ENCODE results near the gene HEBP2.

Gene HEBP2

GRCh38 chr6:138455746-138456400, 51.9 kb downstream of the HEBP2 start:
- DNase-seq: no peak

GRCh38 chr6:138456401-138456790, 52.4 kb downstream of the HEBP2 start:
- DNase-seq: no peak

GRCh38 chr6:138461647-138462046, 57.6 kb downstream of the HEBP2 start:
- no peak for DNase-seq

- DNase-seq: no peak
Measured at GRCh38 chr6:138464085-138464484, 60.1 kb downstream of the HEBP2 start.

GRCh38 chr6:138465007-138465645, 61.1 kb downstream of the HEBP2 start:
- peak in 1 of 14 donors; percentile 12 for DNase-seq

- DNase-seq: no peak
Measured at GRCh38 chr6:138467901-138468300, 63.9 kb downstream of the HEBP2 start.

GRCh38 chr6:138468320-138469015, 64.4 kb downstream of the HEBP2 start:
- no peak for DNase-seq
